HL-60 (cell line): Measurements from ENCODE around the gene PIP5K1B.

Source experiments
- CTCF ChIP-seq: IDR thresholded peaks from one replicate; pipeline ENCODE4 v1.5.1; 2011; ENCODE audit warnings: low read length, control low read depth, inconsistent platforms; ENCODE audit not compliant: insufficient read depth
- GABPA ChIP-seq: IDR thresholded peaks from 2 replicates; pipeline ENCODE4 v1.6.1; 2012; ENCODE audit warnings: low read depth
- POLR2AphosphoS5 ChIP-seq: IDR thresholded peaks from 2 replicates; pipeline ENCODE4 v1.6.1; 2012; ENCODE audit warnings: low read depth
- TF ChIP-seq, protein P1 (sequence below): IDR thresholded peaks from 2 replicates; pipeline ENCODE4 v1.6.1; 2012; ENCODE audit warnings: low read depth; ENCODE audit not compliant: insufficient replicate concordance

GRCh38 chr9:68668127-68668526 lies 36.9 kb upstream of the PIP5K1B start:
- no peak for TF ChIP-seq CTCF
- no peak for TF ChIP-seq POLR2AphosphoS5
- TF ChIP-seq, protein P1, sequence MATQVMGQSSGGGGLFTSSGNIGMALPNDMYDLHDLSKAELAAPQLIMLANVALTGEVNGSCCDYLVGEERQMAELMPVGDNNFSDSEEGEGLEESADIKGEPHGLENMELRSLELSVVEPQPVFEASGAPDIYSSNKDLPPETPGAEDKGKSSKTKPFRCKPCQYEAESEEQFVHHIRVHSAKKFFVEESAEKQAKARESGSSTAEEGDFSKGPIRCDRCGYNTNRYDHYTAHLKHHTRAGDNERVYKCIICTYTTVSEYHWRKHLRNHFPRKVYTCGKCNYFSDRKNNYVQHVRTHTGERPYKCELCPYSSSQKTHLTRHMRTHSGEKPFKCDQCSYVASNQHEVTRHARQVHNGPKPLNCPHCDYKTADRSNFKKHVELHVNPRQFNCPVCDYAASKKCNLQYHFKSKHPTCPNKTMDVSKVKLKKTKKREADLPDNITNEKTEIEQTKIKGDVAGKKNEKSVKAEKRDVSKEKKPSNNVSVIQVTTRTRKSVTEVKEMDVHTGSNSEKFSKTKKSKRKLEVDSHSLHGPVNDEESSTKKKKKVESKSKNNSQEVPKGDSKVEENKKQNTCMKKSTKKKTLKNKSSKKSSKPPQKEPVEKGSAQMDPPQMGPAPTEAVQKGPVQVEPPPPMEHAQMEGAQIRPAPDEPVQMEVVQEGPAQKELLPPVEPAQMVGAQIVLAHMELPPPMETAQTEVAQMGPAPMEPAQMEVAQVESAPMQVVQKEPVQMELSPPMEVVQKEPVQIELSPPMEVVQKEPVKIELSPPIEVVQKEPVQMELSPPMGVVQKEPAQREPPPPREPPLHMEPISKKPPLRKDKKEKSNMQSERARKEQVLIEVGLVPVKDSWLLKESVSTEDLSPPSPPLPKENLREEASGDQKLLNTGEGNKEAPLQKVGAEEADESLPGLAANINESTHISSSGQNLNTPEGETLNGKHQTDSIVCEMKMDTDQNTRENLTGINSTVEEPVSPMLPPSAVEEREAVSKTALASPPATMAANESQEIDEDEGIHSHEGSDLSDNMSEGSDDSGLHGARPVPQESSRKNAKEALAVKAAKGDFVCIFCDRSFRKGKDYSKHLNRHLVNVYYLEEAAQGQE, result no peak
- TF ChIP-seq GABPA, result no peak
